Mucosa of gallbladder (tissue), 1 donor: ENCODE measurements around the gene NUDT22. TPM values are rescaled to one million over a fixed set of nuclear protein-coding genes. Genes with fewer than 3 reads are reported as not detected.

Experiments used
- DNase-seq: peaks from one replicate; pipeline ENCODE4 v3.0.0-alpha.2; 2020; ENCODE audit warnings: low spot score
- total RNA-seq: library from RNA; stranded (reverse); gene quantifications from one replicate; pipeline ENCODE4 v1.2.1, GENCODE V29; 2021
- donor health status: DM: no; HTN: no; CAD: no.

Gene NUDT22
- total RNA-seq, 1 donor from 2014 or later, result 78.6 TPM

- DNase-seq, result no peak
Measured at GRCh38 chr11:64227405-64227956, 1.4 kb downstream of the NUDT22 start.

GRCh38 chr11:64229090-64229743, 3.1 kb downstream of the NUDT22 start:
- DNase-seq, result no peak

- DNase-seq, result no peak
Measured at GRCh38 chr11:64229744-64230170, 3.7 kb downstream of the NUDT22 start.

- DNase-seq, result peak; percentile 92
Measured at GRCh38 chr11:64230171-64230984, 4.3 kb downstream of the NUDT22 start, which contains the start of gene DNAJC4. Gene DNAJC4 (plus strand): TSS chr11:64230548. CDS start chr11:64230855, 307 bp downstream.

GRCh38 chr11:64230985-64231365, 4.9 kb downstream of the NUDT22 start:
- no peak for DNase-seq

GRCh38 chr11:64231546-64231945, 5.5 kb downstream of the NUDT22 start:
- DNase-seq, result no peak

GRCh38 chr11:64232182-64232966, 6.3 kb downstream of the NUDT22 start:
- no peak for DNase-seq

GRCh38 chr11:64232967-64233315, 6.9 kb downstream of the NUDT22 start:
- DNase-seq, result no peak

GRCh38 chr11:64233913-64234586, 8.0 kb downstream of the NUDT22 start, which contains the start of gene VEGFB:
Gene VEGFB (plus strand): TSS chr11:64234584. CDS start chr11:64234834, 250 bp downstream.
- peak; percentile 70 for DNase-seq

GRCh38 chr11:64234647-64235379, 8.7 kb downstream of the NUDT22 start:
- no peak for DNase-seq

GRCh38 chr11:64235437-64236161, 9.5 kb downstream of the NUDT22 start:
- no peak for DNase-seq

GRCh38 chr11:64237484-64237951, 11.4 kb downstream of the NUDT22 start:
- peak; percentile 90 for DNase-seq

GRCh38 chr11:64238076-64238475, 12.0 kb downstream of the NUDT22 start:
- no peak for DNase-seq

GRCh38 chr11:64238999-64239398, 12.9 kb downstream of the NUDT22 start:
- no peak for DNase-seq

- peak; percentile 52 for DNase-seq
Measured at GRCh38 chr11:64239662-64240434, 13.8 kb downstream of the NUDT22 start.

- DNase-seq, result peak; percentile 98
Measured at GRCh38 chr11:64240435-64241240, 14.6 kb downstream of the NUDT22 start, which contains the start of gene FKBP2. Gene FKBP2 (plus strand): TSS chr11:64241095. CDS start chr11:64242388, 1,293 bp downstream.

- peak; percentile 100 for DNase-seq
Measured at GRCh38 chr11:64241241-64241490, 15.1 kb downstream of the NUDT22 start.
